Upper lobe of right lung (tissue), 1 donor: Measurements from ENCODE around the gene HRH4. TPM values are rescaled to one million over a fixed set of nuclear protein-coding genes. Genes with fewer than 3 reads are reported as not detected.

ENCODE experiments used
- ATAC-seq: fragments of 200-7000 bp; cut with Tn5 transposase; one replicate; pipeline ENCODE4 v1.9.1; 2020; ENCODE audit warnings: mild to moderate bottlenecking, moderate library complexity
- DNase-seq: peaks from one replicate; pipeline ENCODE4 v3.0.0-alpha.2; 2020
- H3K27ac ChIP-seq: fragments of 200-600 bp; one replicate; pipeline ENCODE4 v1.8.0; 2022
- H3K27me3 ChIP-seq: fragments of 200-600 bp; one replicate; pipeline ENCODE4 v1.8.0; 2022; ENCODE audit warnings: mild to moderate bottlenecking
- H3K36me3 ChIP-seq: fragments of 200-600 bp; one replicate; pipeline ENCODE4 v1.8.0; 2022
- H3K4me1 ChIP-seq: fragments of 200-600 bp; one replicate; pipeline ENCODE4 v1.8.0; 2022
- H3K4me3 ChIP-seq: fragments of 200-600 bp; one replicate; pipeline ENCODE4 v1.8.0; 2022; ENCODE audit warnings: mild to moderate bottlenecking
- H3K9me3 ChIP-seq: fragments of 200-600 bp; one replicate; pipeline ENCODE4 v1.8.0; 2022
- CTCF ChIP-seq: fragments of 200-600 bp; IDR thresholded peaks from one replicate; pipeline ENCODE4 v1.8.0; 2022; ENCODE audit warnings: antibody characterized with exemption
- intact Hi-C: fragments of 100-400 bp; cut with DNase I; formaldehyde crosslinking; loops from one replicate; pipeline ENCODE4 v1.11.0; 2022
- total RNA-seq: library from RNA; stranded (reverse); fragmentation: NEBNext Ultra II Directional; extraction: Animal tissue kit (Norgen Biotek cat#: 25700); gene quantifications from one replicate; pipeline ENCODE4 v1.2.1, GENCODE V29; 2021
- donor health status: DM: no; HTN: yes; CAD: no; lungs with severe emphysema.

The HRH4 gene
- total RNA-seq, 1 donor from 2014 or later, result 1.7 TPM

DNA sequence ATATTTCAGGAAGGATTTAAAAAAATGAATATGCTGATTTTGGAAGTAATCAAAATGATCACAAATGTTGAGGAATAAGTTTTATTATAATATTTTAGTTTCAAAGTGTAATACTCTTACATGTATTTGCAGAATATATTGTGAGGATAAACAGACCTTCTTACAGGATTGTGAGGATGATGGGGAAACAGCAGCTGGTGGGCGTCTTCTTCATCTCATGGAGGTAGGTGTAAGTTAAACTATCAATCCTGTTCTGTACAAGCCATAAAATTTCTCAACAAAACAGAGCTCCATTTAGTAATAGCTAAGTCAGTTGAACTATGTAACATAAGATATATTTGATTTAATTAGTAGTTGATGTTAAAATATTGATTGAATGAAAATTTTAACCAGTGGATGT lies 12.5 kb upstream of the HRH4 start:
- Histone ChIP-seq H3K9me3 (no peaks in the 10 kb centered on the region), H3K36me3 (peaks cover 73% of the 10 kb centered on the region), H3K27ac (no peak overlapping the region), H3K27me3 (no peaks in the 10 kb centered on the region), H3K4me3 (no peak overlapping the region), H3K4me1 (no peaks in the 10 kb centered on the region)
- intact Hi-C loops, result no loop called here
- DNase-seq (no peak), ATAC-seq (no peak)
- TF ChIP-seq CTCF, result no peak

DNA sequence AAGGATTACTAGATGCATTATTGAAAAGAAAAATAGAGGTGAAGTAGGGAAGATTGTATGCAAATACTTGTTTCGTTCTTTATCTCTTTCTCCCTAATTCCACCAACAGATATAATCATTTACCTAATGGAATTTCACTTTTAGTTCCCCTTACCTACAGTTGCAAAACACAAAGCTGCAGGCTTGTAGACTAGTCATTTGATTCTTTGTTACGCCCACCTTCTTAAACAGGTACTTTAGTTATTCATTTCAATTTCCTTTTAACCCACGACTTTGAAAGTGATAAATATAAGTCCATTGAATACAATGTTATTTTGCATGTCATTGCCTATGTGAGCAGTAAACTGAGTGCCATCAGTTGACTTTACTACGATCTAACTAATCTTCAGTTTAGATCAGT lies 3.9 kb upstream of the HRH4 start:
- DNase-seq (no peak), ATAC-seq (no peak)
- Histone ChIP-seq H3K27ac (no peak overlapping the region), H3K9me3 (no peaks in the 10 kb centered on the region), H3K4me3 (no peak overlapping the region), H3K4me1 (no peaks in the 10 kb centered on the region), H3K27me3 (no peaks in the 10 kb centered on the region), H3K36me3 (peaks cover 10% of the 10 kb centered on the region)
- intact Hi-C loops, result no loop called here
- TF ChIP-seq CTCF, result no peak

- Histone ChIP-seq H3K4me1 (no peaks in the 10 kb centered on the region), H3K36me3 (no peaks in the 10 kb centered on the region), H3K4me3 (no peak overlapping the region), H3K27ac (no peak overlapping the region), H3K27me3 (no peaks in the 10 kb centered on the region), H3K9me3 (no peaks in the 10 kb centered on the region)
- intact Hi-C loops, result no loop called here
- DNase-seq (no peak), ATAC-seq (no peak)
- no peak for TF ChIP-seq CTCF
Observed at GRCh38 chr18:24459772-24460171, 665 bp upstream of the HRH4 start.

DNA sequence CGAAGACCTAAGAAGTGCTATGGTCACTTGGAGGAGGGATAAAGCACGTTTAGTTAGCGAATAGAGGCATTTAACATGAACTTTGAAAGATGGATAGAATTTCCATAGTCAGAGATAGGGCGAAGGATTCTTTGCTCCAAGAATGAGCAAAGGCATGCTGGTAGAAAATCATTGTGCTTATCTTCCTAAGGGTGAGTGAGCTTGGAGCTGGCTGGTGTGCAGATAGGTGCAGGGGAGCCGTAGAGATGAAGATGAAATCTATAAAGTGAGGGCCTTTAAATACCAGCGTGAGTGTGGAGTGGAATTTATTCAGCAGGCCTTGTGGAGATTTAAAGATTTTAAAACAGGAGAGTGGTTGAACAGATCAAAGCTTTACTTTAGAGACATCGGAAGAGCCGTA lies 1.6 kb downstream of the HRH4 start:
- Histone ChIP-seq H3K4me3 (no peak overlapping the region), H3K9me3 (no peaks in the 10 kb centered on the region), H3K4me1 (no peaks in the 10 kb centered on the region), H3K27ac (no peak overlapping the region), H3K36me3 (no peaks in the 10 kb centered on the region), H3K27me3 (no peaks in the 10 kb centered on the region)
- no peak for DNase-seq
- no peak for TF ChIP-seq CTCF
- no peak for ATAC-seq
- intact Hi-C loops, result no loop called here

DNA sequence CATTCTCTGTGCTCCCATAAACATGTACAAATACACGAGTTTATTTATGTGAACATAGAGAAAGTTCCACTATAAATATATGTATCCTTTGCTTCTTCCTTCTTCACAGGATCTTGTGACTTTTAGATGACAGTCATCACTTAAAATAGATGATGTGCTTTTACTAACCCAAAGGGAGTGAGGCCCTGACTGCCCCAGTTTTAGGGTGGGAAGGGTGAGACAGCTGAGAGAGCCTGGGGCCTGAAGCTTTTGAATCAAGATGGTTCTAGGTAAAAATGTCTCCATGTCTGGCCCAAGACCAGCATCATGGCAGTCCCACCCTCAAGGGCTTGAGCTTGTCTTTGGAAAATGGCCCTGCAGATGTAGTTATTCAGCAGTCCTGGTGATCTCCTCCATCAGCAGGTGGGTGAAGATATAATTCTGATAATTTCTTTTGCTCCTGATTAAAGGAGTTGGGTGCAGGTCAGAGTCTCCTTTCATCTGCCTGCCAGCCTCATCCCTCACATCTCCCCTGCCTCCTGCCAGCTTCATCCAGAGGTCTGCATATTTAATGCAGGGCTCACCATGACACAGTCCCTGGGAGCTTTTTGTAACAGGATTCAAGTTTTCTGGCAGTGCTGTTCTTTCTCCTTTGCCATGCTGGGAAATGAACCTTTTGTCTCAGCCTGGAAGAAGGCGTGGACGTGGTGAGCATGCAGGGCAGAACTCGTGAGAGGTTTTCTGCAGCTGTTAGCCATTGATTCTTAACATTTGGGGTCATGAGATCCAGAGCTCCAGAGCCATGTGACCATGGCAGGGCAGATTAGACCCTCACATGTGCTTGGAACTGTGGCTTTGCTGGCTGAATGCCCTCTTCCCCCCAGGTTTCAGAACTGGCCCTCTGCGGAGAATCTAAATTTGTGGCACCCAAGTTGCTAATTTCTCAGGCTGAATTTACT lies 2.7 kb downstream of the HRH4 start:
- no peaks in the 10 kb centered on the region for H3K4me1 ChIP-seq
- H3K36me3 ChIP-seq, result no peaks in the 10 kb centered on the region
- H3K9me3 ChIP-seq, result no peaks in the 10 kb centered on the region
- ATAC-seq, result no peak
- no peak for DNase-seq
- H3K27ac ChIP-seq, result no peak overlapping the region
- H3K4me3 ChIP-seq, result no peak overlapping the region
- no peaks in the 10 kb centered on the region for H3K27me3 ChIP-seq
- intact Hi-C loops, result no loop called here
- TF ChIP-seq CTCF, result no peak
